ENCODE results near the gene PTPMT1. TPM values are rescaled to one million over a fixed set of nuclear protein-coding genes. Genes with fewer than 3 reads are reported as not detected.
A peak's percentile ranks its signal among the peaks of the same experiment; 100 is the strongest.

Gene PTPMT1
- total and polyA plus RNA-seq, 2 experiments from 2014 or later: 106 to 109 TPM

- no peaks in the 10 kb centered on the region; the same call in 1 of the 2 replicates for H3K9me2 ChIP-seq (ENCODE audit: insufficient read depth)
- H3K27me3 Mint-ChIP-seq (ENCODE audit: insufficient read depth, low read depth, poor library complexity): peaks cover 1% of the 10 kb centered on the region
- peaks cover 15% of the 10 kb centered on the region; the same call in 2 of the 3 replicates for H3K36me3 Mint-ChIP-seq (ENCODE audit: low read depth)
- no peak overlapping the region for H3K4me3 Mint-ChIP-seq
- H3K4me2 ChIP-seq: no peak overlapping the region
- H2AFZ ChIP-seq: no peak overlapping the region
- H3K4me1 Mint-ChIP-seq: peaks cover 23% of the 10 kb centered on the region
- no peaks in the 10 kb centered on the region for H3K9me3 Mint-ChIP-seq
- TF ChIP-seq EZH2 (IDR thresholded peaks at IDR 0.05; ENCODE audit: low read depth, unreplicated experiment) (no peak), EZH2phosphoT487 (IDR thresholded peaks at IDR 0.05; ENCODE audit: unreplicated experiment) (no peak), NANOG (IDR thresholded peaks at IDR 0.05; ENCODE audit: borderline replicate concordance) (no peak), JUNB (IDR thresholded peaks at IDR 0.05; ENCODE audit: unreplicated experiment) (no peak), ETS1 (IDR thresholded peaks at IDR 0.05) (no peak), CTCF (conservative IDR thresholded peaks at IDR 0.05; ENCODE audit: low read depth in 2 of 2) (no peak), CREB1 (CRISPR knock-in tag; IDR thresholded peaks at IDR 0.05; ENCODE audit: low read depth) (no peak)
- peak overlapping the region; percentile 65; the same call in 1 of the 2 replicates for H3K27ac Mint-ChIP-seq
- H3F3A ChIP-seq (replicated peaks; ENCODE audit: low read depth): 0 out of 2 replicates have a peak, but pooled peaks cover 5% of the 10 kb centered on the region
- H4K20me1 ChIP-seq (replicated peaks; ENCODE audit: insufficient read depth): peaks cover 86% of the 10 kb centered on the region
- no peak for ATAC-seq
- H3K79me2 ChIP-seq (replicated peaks; ENCODE audit: insufficient read depth): peaks cover 100% of the 10 kb centered on the region
- peaks cover 29% of the 10 kb centered on the region for H3K4me1 ChIP-seq (ENCODE audit: insufficient read depth)
- no peak for DNase-seq (ENCODE audit: low spot score)
- H3K4me3 ChIP-seq: no peak overlapping the region
- H3K36me3 ChIP-seq (ENCODE audit: insufficient read depth): no peaks in the 10 kb centered on the region
- no peak overlapping the region; the same call in 1 of the 2 replicates for H3K27ac ChIP-seq (ENCODE audit: low read depth)
- no peaks in the 10 kb centered on the region for H3K27me3 ChIP-seq (ENCODE audit: insufficient read depth)
Observed at GRCh38 chr11:47534704-47535251, 30.6 kb upstream of the PTPMT1 start.

GRCh38 chr11:47536915-47537314, 28.5 kb upstream of the PTPMT1 start:
- H3K4me2 ChIP-seq: no peak overlapping the region
- Mint-ChIP-seq H3K36me3 (ENCODE audit: low read depth) (peaks cover 15% of the 10 kb centered on the region; the same call in 2 of the 3 replicates), H3K27ac (no peak overlapping the region), H3K4me1 (peaks cover 41% of the 10 kb centered on the region), H3K4me3 (no peak overlapping the region), H3K9me3 (no peaks in the 10 kb centered on the region), H3K27me3 (ENCODE audit: insufficient read depth, low read depth, poor library complexity) (no peaks in the 10 kb centered on the region)
- peaks cover 44% of the 10 kb centered on the region for H3K4me1 ChIP-seq (ENCODE audit: insufficient read depth)
- H3K79me2 ChIP-seq (replicated peaks; ENCODE audit: insufficient read depth): peaks cover 100% of the 10 kb centered on the region
- H3F3A ChIP-seq (replicated peaks; ENCODE audit: low read depth): 0 out of 2 replicates have a peak, but pooled peaks cover 5% of the 10 kb centered on the region
- no peak overlapping the region for H2AFZ ChIP-seq
- DNase-seq (ENCODE audit: low spot score): no peak
- no peaks in the 10 kb centered on the region; the same call in 1 of the 2 replicates for H3K9me2 ChIP-seq (ENCODE audit: insufficient read depth)
- no peaks in the 10 kb centered on the region for H3K36me3 ChIP-seq (ENCODE audit: insufficient read depth)
- H3K27ac ChIP-seq (ENCODE audit: low read depth): no peak overlapping the region
- no peaks in the 10 kb centered on the region for H3K27me3 ChIP-seq (ENCODE audit: insufficient read depth)
- no peak overlapping the region for H3K4me3 ChIP-seq
- ATAC-seq: no peak
- peaks cover 85% of the 10 kb centered on the region for H4K20me1 ChIP-seq (replicated peaks; ENCODE audit: insufficient read depth)
- TF ChIP-seq NANOG (IDR thresholded peaks at IDR 0.05; ENCODE audit: borderline replicate concordance) (no peak), EZH2 (IDR thresholded peaks at IDR 0.05; ENCODE audit: low read depth, unreplicated experiment) (no peak), POLR2AphosphoS5 (IDR thresholded peaks at IDR 0.05; ENCODE audit: low read depth) (no peak), ZNF331 (CRISPR knock-in tag; IDR thresholded peaks at IDR 0.05; ENCODE audit: low read depth) (no peak), JUNB (IDR thresholded peaks at IDR 0.05; ENCODE audit: unreplicated experiment) (no peak), ZNF462 (CRISPR knock-in tag; IDR thresholded peaks at IDR 0.05) (no peak), ETS1 (IDR thresholded peaks at IDR 0.05) (no peak)

All from GM23338 (cell line).